GM12873 (cell line): Measurements from ENCODE around the gene DNAH6.
A peak's percentile ranks its signal among the peaks of the same experiment; 100 is the strongest.

Experiments used
- TF ChIP-seq, protein P1 (sequence below): IDR thresholded peaks from 2 replicates; pipeline ENCODE4 v1.5.1; 2012; ENCODE audit warnings: low read depth, mild to moderate bottlenecking, moderate library complexity, low read length, control low read depth; ENCODE audit not compliant: insufficient read depth; ENCODE audit errors: missing control alignments

Gene DNAH6

DNA sequence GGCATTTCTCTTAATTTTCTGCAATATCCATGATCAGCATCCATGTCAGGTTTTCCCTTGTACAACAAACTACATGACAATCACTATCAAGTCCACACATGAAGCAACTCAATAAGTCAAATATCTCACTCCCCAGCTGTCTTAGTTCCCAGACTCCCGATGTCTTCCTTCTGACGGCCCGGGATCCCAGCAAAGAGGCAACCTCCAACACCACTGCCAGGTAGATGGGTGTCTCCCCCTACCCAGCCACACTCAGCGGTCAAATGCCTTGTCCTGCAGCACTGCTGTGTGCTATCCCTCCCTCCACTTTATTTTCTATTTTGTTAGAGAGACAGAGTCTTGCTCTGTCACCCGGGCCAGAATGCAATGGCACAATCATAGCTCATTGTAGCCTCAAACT, 341.3 kb downstream of the DNAH6 start:
- TF ChIP-seq, protein P1, sequence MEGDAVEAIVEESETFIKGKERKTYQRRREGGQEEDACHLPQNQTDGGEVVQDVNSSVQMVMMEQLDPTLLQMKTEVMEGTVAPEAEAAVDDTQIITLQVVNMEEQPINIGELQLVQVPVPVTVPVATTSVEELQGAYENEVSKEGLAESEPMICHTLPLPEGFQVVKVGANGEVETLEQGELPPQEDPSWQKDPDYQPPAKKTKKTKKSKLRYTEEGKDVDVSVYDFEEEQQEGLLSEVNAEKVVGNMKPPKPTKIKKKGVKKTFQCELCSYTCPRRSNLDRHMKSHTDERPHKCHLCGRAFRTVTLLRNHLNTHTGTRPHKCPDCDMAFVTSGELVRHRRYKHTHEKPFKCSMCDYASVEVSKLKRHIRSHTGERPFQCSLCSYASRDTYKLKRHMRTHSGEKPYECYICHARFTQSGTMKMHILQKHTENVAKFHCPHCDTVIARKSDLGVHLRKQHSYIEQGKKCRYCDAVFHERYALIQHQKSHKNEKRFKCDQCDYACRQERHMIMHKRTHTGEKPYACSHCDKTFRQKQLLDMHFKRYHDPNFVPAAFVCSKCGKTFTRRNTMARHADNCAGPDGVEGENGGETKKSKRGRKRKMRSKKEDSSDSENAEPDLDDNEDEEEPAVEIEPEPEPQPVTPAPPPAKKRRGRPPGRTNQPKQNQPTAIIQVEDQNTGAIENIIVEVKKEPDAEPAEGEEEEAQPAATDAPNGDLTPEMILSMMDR, result no peak

DNA sequence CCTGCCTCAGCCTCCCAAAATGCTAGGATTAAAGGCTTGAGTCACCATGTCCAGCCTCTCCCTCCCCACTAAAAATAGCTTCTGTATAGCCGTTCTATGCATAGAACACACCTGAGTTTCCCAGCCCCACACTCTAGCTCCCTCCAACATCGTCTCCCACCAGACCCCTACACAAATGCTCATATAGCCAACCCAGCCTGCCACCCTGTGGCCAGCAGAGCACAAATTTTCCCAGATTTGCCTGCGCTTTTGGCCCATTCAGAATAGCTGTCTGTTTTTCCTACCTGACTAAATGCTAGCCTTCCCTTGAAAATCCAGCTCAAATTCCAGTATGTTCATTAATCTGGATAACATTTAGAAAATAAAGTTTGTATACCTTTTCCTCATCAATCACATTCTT, 341.8 kb downstream of the DNAH6 start:
- TF ChIP-seq, protein P1, result no peak

DNA sequence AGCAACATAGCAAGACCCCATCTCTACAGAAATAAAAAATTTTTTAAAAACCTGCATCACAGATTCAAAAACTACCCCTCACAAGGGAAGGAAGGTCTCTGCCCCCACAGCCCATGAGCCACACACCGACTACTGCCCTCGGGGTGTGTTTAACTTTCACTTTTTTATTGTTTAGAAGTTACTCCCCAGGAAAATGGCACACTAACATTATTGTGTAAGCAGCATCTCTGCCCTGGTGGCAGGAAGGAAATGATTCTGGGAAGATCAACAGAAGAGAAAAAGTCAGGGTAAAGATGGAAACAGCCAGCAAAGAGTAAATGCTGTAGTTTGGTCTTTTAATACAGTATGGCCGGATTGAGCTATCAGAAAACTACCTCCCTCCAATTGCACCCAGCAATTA, 342.6 kb downstream of the DNAH6 start:
- TF ChIP-seq, protein P1, result no peak

DNA sequence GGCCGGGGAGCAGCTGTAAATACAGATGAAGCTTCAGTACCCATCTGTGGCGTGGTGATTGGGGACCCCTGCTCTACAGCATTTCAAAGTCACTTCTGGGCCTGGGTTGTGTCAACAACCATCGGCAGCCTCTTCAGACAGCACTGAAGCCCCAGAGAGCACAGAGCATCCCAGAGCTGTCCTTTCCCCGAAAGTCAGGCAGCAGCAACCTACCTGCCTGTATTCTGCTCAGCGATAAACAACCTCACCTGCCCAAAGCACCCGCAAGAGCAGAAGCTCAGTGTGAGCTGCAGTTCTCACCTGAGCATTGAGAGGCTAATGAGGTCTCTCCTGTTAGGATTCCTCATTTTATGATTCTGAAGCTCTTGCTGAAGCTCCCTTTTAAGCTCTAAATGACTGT, 345.2 kb downstream of the DNAH6 start:
- TF ChIP-seq, protein P1, result no peak

DNA sequence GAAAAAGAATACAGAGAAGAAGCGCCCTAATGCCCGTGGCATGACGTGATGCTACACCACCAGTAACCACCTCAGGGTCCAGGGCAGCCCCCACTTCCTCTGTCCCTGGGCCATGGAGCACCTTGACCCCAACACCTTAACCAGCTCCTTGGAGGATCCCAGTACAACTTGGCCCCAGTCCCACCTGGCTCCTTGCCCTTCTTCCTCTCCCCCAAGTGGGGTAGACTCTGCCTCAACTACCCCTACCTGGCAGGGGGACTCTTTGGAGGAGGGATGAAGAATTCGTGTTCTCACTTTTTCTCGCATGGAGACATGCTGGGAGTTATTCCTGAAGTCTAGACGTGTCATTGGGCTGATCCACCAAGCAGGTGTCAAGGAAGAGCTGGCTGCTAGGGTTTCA, 345.7 kb downstream of the DNAH6 start:
- TF ChIP-seq, protein P1, result no peak

DNA sequence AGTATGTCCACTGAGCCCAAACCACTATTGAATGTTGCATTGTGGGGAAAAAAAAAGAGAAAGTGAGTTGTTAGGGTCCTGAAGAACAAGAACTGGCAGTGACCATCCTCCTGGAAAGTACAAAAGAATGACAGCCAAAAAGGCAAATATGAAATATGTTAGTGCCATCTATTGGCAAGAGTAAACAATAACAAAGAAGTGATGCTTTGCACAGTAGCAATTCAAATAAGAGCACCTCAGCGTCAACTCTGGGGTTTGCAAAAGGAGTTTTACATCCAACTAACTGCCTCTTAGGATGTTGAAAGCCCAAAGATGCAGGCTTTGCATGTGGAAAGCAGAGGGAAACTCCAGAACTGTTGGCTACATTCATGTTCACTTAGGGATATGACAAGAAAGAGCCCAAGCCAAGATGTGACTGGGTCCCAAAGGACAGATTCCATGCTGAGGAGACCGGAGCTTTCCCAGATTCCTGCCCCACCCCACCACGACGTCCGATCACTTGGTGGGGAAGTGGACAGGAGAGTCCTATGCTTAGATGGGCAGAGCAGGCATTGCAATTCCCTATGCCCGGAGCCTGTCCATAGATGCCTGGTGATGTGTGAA, 349.0 kb downstream of the DNAH6 start:
- TF ChIP-seq, protein P1, result peak; percentile 59

DNA sequence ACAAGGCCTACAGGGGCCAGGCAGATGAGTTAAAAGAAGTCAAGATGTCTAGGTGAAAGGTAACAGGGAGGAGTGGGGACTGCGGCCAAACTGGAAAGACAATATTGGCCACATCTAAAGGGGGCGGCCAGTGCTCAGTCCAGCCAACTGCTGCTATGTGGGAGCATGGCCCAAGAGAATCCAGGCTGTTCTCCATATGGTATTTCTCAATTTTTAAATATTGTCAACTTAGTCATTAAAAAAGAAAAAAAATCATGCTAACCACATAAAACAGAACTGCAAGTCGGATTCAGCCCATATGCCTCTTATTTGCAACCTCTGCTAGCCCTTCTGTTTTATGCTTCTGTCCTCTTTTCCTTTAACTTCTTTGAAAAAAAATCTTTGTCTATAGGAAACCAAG, 349.8 kb downstream of the DNAH6 start:
- TF ChIP-seq, protein P1, result no peak
